CD4-positive, CD25-positive, alpha-beta regulatory T cell (primary cell): ENCODE data around the gene MBNL1. TPM values are rescaled to one million over a fixed set of nuclear protein-coding genes. Genes with fewer than 3 reads are reported as not detected.

Source experiments
- ATAC-seq, 2 donors: fragments of 150-1000 bp; cut with Tn5 transposase; one replicate each; pipeline ENCODE4 v1.10.0; 2021; ENCODE audit warnings: low read depth in 2 of 2, moderate number of reproducible peaks in 2 of 2, moderate library complexity in 1 of 2
- DNase-seq, 3 donors: peaks; one replicate each; pipeline versions ENCODE4 v3.0.0 to v3.0.0-alpha.2; 2012 to 2022; ENCODE audit warnings: mixed read lengths in 1 of 3
- H3K27ac ChIP-seq: one replicate; pipeline ENCODE4 v1.7.0; 2013; ENCODE audit warnings: mild to moderate bottlenecking, low read length; ENCODE audit not compliant: insufficient read depth, poor library complexity, severe bottlenecking
- H3K27me3 ChIP-seq: one replicate; pipeline ENCODE4 v1.7.0; 2013; ENCODE audit warnings: low read length; ENCODE audit not compliant: control insufficient read depth, insufficient read depth
- H3K36me3 ChIP-seq: one replicate; pipeline ENCODE4 v1.7.0; 2013; ENCODE audit warnings: mild to moderate bottlenecking, low read length, moderate library complexity; ENCODE audit not compliant: control insufficient read depth, insufficient read depth
- H3K4me1 ChIP-seq: 2 replicates; pipeline ENCODE4 v1.7.0; 2013; ENCODE audit warnings: mild to moderate bottlenecking, low read length; ENCODE audit not compliant: insufficient read depth, control insufficient read depth, poor library complexity, severe bottlenecking
- H3K4me3 ChIP-seq: one replicate; pipeline ENCODE4 v1.7.0; 2013; ENCODE audit warnings: low read depth, mild to moderate bottlenecking, low read length, moderate library complexity
- H3K9me3 ChIP-seq, 2 experiments: 1 replicate in 1 of 2; 2 replicates in 1 of 2; pipeline ENCODE4 v1.7.0; 2013; ENCODE audit warnings: low read length in 2 of 2, mild to moderate bottlenecking in 1 of 2, moderate library complexity in 1 of 2; ENCODE audit not compliant: control insufficient read depth in 2 of 2
- H3K27ac Mint-ChIP-seq, 3 donors: one replicate each; pipeline ENCODE4 v1.8.0; 2020 to 2022; ENCODE audit warnings: mild to moderate bottlenecking in 3 of 3, mixed read lengths in 3 of 3, moderate library complexity in 2 of 3
- H3K27me3 Mint-ChIP-seq: one replicate; pipeline ENCODE4 v1.8.0; 2022; ENCODE audit warnings: mild to moderate bottlenecking, mixed read lengths
- H3K36me3 Mint-ChIP-seq: one replicate; pipeline ENCODE4 v1.8.0; 2020; ENCODE audit warnings: mixed read lengths
- H3K4me1 Mint-ChIP-seq, 4 donors: one replicate each; pipeline ENCODE4 v1.8.0; 2020 to 2022; ENCODE audit warnings: mixed read lengths in 4 of 4, mild to moderate bottlenecking in 1 of 4
- H3K4me3 Mint-ChIP-seq, 4 donors: one replicate each; pipeline ENCODE4 v1.8.0; 2020 to 2022; ENCODE audit warnings: mild to moderate bottlenecking in 4 of 4, mixed read lengths in 4 of 4, moderate library complexity in 3 of 4
- H3K9me3 Mint-ChIP-seq, 7 donors: one replicate each; pipeline ENCODE4 v1.8.0; 2020 to 2022; ENCODE audit warnings: mixed read lengths in 7 of 7, mild to moderate bottlenecking in 3 of 7, moderate library complexity in 2 of 7
- polyA plus RNA-seq, 4 donors: library from polyadenylated mRNA; unstranded; fragments of 300-500 nt; fragmentation: Illumina TruSeq; gene quantifications; one replicate each; pipeline ENCODE4 v1.2.3, GENCODE V29; 2021
- total RNA-seq: library from RNA; stranded (reverse); gene quantifications from one replicate; pipeline ENCODE4 v1.2.3, GENCODE V29; 2022

The MBNL1 gene
- total and polyA plus RNA-seq, 5 donors from 2014 or later: 221 to 726 (median 252) TPM

- Mint-ChIP-seq H3K9me3 (peaks cover 0 to 2% (median 0%) of the 10 kb centered on the region in 7 donors), H3K36me3 (peaks cover 31% of the 10 kb centered on the region), H3K4me1 (peaks cover 29 to 58% (median 51%) of the 10 kb centered on the region in 4 donors), H3K27ac (peak overlapping the region in 2 of 3 donors; percentile 52 to 79), H3K27me3 (no peaks in the 10 kb centered on the region), H3K4me3 (peak overlapping the region in 3 of 4 donors; percentile 8 to 57 (median 9))
- ATAC-seq: no peak
- Histone ChIP-seq H3K36me3 (peaks cover 17% of the 10 kb centered on the region), H3K9me3 (no peaks in the 10 kb centered on the region), H3K27ac (no peak overlapping the region), H3K4me1 (peaks cover 33% of the 10 kb centered on the region), H3K4me3 (no peak overlapping the region), H3K27me3 (no peaks in the 10 kb centered on the region)
- no peak for DNase-seq
These were observed 83.8 kb downstream of the MBNL1 start for GRCh38 chr3:152352554-152352953.

- ATAC-seq: no peak
- H3K9me3 ChIP-seq: no peaks in the 10 kb centered on the region
- peaks cover 0 to 2% (median 0%) of the 10 kb centered on the region in 7 donors for H3K9me3 Mint-ChIP-seq
- H3K4me3 ChIP-seq: no peak overlapping the region
- peaks cover 33 to 65% (median 58%) of the 10 kb centered on the region in 4 donors for H3K4me1 Mint-ChIP-seq
- H3K4me1 ChIP-seq: peaks cover 28% of the 10 kb centered on the region
- H3K36me3 Mint-ChIP-seq: peaks cover 35% of the 10 kb centered on the region
- H3K27me3 ChIP-seq: no peaks in the 10 kb centered on the region
- H3K36me3 ChIP-seq: peaks cover 23% of the 10 kb centered on the region
- H3K27me3 Mint-ChIP-seq: no peaks in the 10 kb centered on the region
- no peak overlapping the region for H3K27ac ChIP-seq
- H3K4me3 Mint-ChIP-seq: peak overlapping the region in 2 of 4 donors; percentile 3 to 12
- no peak for DNase-seq
- peak overlapping the region; percentile 47 to 92 (median 66) for H3K27ac Mint-ChIP-seq
These were observed 84.8 kb downstream of the MBNL1 start for GRCh38 chr3:152353578-152353977.

GRCh38 chr3:152355744-152356665 is 87.3 kb downstream of the MBNL1 start:
- Histone ChIP-seq H3K27ac (peak overlapping the region; percentile 25), H3K36me3 (peaks cover 31% of the 10 kb centered on the region), H3K9me3 (no peaks in the 10 kb centered on the region), H3K4me3 (peak overlapping the region; percentile 21), H3K4me1 (peaks cover 29% of the 10 kb centered on the region), H3K27me3 (no peaks in the 10 kb centered on the region)
- Mint-ChIP-seq H3K4me3 (peak overlapping the region in 1 of 4 donors; percentile 41), H3K36me3 (peaks cover 38% of the 10 kb centered on the region), H3K27me3 (no peaks in the 10 kb centered on the region), H3K9me3 (peaks cover 0 to 2% (median 0%) of the 10 kb centered on the region in 7 donors), H3K27ac (peak overlapping the region; percentile 27 to 56 (median 49)), H3K4me1 (peaks cover 48 to 78% (median 68%) of the 10 kb centered on the region in 4 donors)
- ATAC-seq (no peak), DNase-seq (no peak)

GRCh38 chr3:152356870-152357276 is 88.1 kb downstream of the MBNL1 start:
- Histone ChIP-seq H3K27me3 (no peaks in the 10 kb centered on the region), H3K9me3 (no peaks in the 10 kb centered on the region), H3K27ac (peak overlapping the region; percentile 38), H3K4me1 (peaks cover 33% of the 10 kb centered on the region), H3K4me3 (no peak overlapping the region), H3K36me3 (peaks cover 30% of the 10 kb centered on the region)
- Mint-ChIP-seq H3K4me3 (peak overlapping the region in 3 of 4 donors; percentile 29 to 48 (median 40)), H3K27me3 (no peaks in the 10 kb centered on the region), H3K27ac (peak overlapping the region; percentile 27 to 67 (median 51)), H3K36me3 (peaks cover 38% of the 10 kb centered on the region), H3K4me1 (peaks cover 56 to 80% (median 70%) of the 10 kb centered on the region in 4 donors), H3K9me3 (peaks cover 0 to 2% (median 0%) of the 10 kb centered on the region in 7 donors)
- DNase-seq (peak in 2 of 3 donors; percentile 22 to 29), ATAC-seq (peak; percentile 34 to 54)

GRCh38 chr3:152357587-152357986 is 88.9 kb downstream of the MBNL1 start:
- Histone ChIP-seq H3K27me3 (no peaks in the 10 kb centered on the region), H3K9me3 (no peaks in the 10 kb centered on the region), H3K36me3 (peaks cover 31% of the 10 kb centered on the region), H3K27ac (peak overlapping the region; percentile 41), H3K4me1 (peaks cover 40% of the 10 kb centered on the region), H3K4me3 (peak overlapping the region; percentile 15)
- H3K27me3 Mint-ChIP-seq: no peaks in the 10 kb centered on the region
- peak overlapping the region; percentile 27 to 66 (median 27) for H3K27ac Mint-ChIP-seq
- peaks cover 35% of the 10 kb centered on the region for H3K36me3 Mint-ChIP-seq
- no peak for ATAC-seq
- peaks cover 0 to 2% (median 0%) of the 10 kb centered on the region in 7 donors for H3K9me3 Mint-ChIP-seq
- H3K4me1 Mint-ChIP-seq: peaks cover 54 to 82% (median 72%) of the 10 kb centered on the region in 4 donors
- peak overlapping the region in 2 of 4 donors; percentile 0 to 1 for H3K4me3 Mint-ChIP-seq
- no peak for DNase-seq

GRCh38 chr3:152359385-152360248 is 90.9 kb downstream of the MBNL1 start:
- Mint-ChIP-seq H3K4me1 (peaks cover 55 to 83% (median 73%) of the 10 kb centered on the region in 4 donors), H3K27me3 (no peaks in the 10 kb centered on the region), H3K27ac (peak overlapping the region; percentile 42 to 89 (median 87)), H3K4me3 (peak overlapping the region in 2 of 4 donors; percentile 8 to 65), H3K36me3 (peaks cover 35% of the 10 kb centered on the region), H3K9me3 (no peaks in the 10 kb centered on the region)
- DNase-seq (no peak), ATAC-seq (no peak)
- H3K4me3 ChIP-seq: no peak overlapping the region
- peak overlapping the region; percentile 57 for H3K27ac ChIP-seq
- no peaks in the 10 kb centered on the region for H3K9me3 ChIP-seq
- H3K4me1 ChIP-seq: peaks cover 48% of the 10 kb centered on the region
- H3K36me3 ChIP-seq: peaks cover 38% of the 10 kb centered on the region
- no peaks in the 10 kb centered on the region for H3K27me3 ChIP-seq

GRCh38 chr3:152360302-152360701 is 91.6 kb downstream of the MBNL1 start:
- Histone ChIP-seq H3K4me1 (peaks cover 48% of the 10 kb centered on the region), H3K36me3 (peaks cover 40% of the 10 kb centered on the region), H3K4me3 (no peak overlapping the region), H3K27me3 (no peaks in the 10 kb centered on the region), H3K9me3 (no peaks in the 10 kb centered on the region), H3K27ac (peak overlapping the region; percentile 57)
- H3K27ac Mint-ChIP-seq: peak overlapping the region; percentile 59 to 87 (median 76)
- H3K4me3 Mint-ChIP-seq: peak overlapping the region in 2 of 4 donors; percentile 27 to 58
- H3K9me3 Mint-ChIP-seq: no peaks in the 10 kb centered on the region
- no peaks in the 10 kb centered on the region for H3K27me3 Mint-ChIP-seq
- H3K4me1 Mint-ChIP-seq: peaks cover 56 to 82% (median 74%) of the 10 kb centered on the region in 4 donors
- ATAC-seq (no peak), DNase-seq (no peak)
- H3K36me3 Mint-ChIP-seq: peaks cover 34% of the 10 kb centered on the region
